Right atrium auricular region (tissue), 2 donors: ENCODE measurements around the gene RALGPS2. TPM values are rescaled to one million over a fixed set of nuclear protein-coding genes. Genes with fewer than 3 reads are reported as not detected.

Experiments
- DNase-seq: peaks from one replicate; pipeline ENCODE4 v3.0.0-alpha.2; 2019; ENCODE audit warnings: low spot score
- H3K27ac ChIP-seq, 2 donors: fragments of 200-600 bp; sonication (generic); 1 replicate in 1 of 2; 2 replicates in 1 of 2; pipeline ENCODE4 v1.5.1; 2016 to 2019
- H3K27me3 ChIP-seq, 2 donors: fragments of 200-600 bp; sonication (generic); one replicate each; pipeline versions ENCODE4 v1.5.1 to v1.6.0; 2017 to 2019
- H3K36me3 ChIP-seq: fragments of 200-600 bp; sonication (generic); one replicate; pipeline ENCODE4 v1.5.1; 2016
- H3K4me1 ChIP-seq, 2 donors: fragments of 200-600 bp; sonication (generic); one replicate each; pipeline versions ENCODE4 v1.5.1 to v1.6.0; 2017 to 2019
- H3K4me3 ChIP-seq, 2 donors: fragments of 200-600 bp; sonication (generic); 1 replicate in 1 of 2; 2 replicates in 1 of 2; pipeline ENCODE4 v1.5.1; 2017 to 2019; ENCODE audit warnings: mild to moderate bottlenecking in 1 of 2, moderate library complexity in 1 of 2
- H3K9me3 ChIP-seq, 2 donors: fragments of 200-600 bp; sonication (generic); one replicate each; pipeline ENCODE4 v1.5.1; 2019
- CTCF ChIP-seq, 2 donors: fragments of 200-600 bp; sonication (generic); IDR thresholded peaks; one replicate each; pipeline ENCODE4 v1.5.1; 2019; ENCODE audit warnings: antibody characterized with exemption in 2 of 2
- total RNA-seq, 2 donors: library from RNA; depleted of rRNA; stranded (reverse); fragments of >200 nt; gene quantifications; one replicate each; pipeline ENCODE4 v1.1.0, GENCODE V29; 2016

The RALGPS2 gene
- total RNA-seq, 2 donors from 2014 or later: 9.0 to 16.1 TPM

DNA sequence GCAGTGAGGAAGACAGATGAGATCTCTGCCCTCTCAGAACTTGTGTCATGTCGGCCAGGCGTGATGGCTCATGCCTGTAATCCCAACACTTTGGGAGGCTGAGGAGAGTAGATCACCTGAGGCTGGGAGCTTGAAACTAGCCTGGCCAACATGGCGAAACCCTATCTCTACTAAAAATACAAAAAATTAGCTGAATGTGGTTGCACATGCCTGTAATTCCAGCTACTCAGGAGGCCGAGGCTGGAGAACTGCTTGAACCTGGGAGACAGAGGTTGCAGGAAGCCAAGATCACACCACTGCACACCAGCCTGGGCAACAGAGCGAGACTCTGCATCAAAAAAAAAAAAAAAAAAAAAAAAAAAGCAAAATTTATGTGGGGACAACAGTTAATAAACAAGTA is 40.9 kb upstream of the RALGPS2 start:
- Histone ChIP-seq H3K27ac (no peak overlapping the region), H3K4me1 (no peaks in the 10 kb centered on the region), H3K27me3 (no peaks in the 10 kb centered on the region), H3K4me3 (no peak overlapping the region), H3K9me3 (no peaks in the 10 kb centered on the region), H3K36me3 (no peaks in the 10 kb centered on the region)
- no peak for TF ChIP-seq CTCF (IDR thresholded peaks at IDR 0.05)
- DNase-seq: no peak

GRCh38 chr1:178684542-178685000 is 40.5 kb upstream of the RALGPS2 start:
- Histone ChIP-seq H3K27me3 (no peaks in the 10 kb centered on the region), H3K4me1 (no peaks in the 10 kb centered on the region), H3K27ac (no peak overlapping the region), H3K36me3 (no peaks in the 10 kb centered on the region), H3K4me3 (no peak overlapping the region), H3K9me3 (no peaks in the 10 kb centered on the region)
- no peak for TF ChIP-seq CTCF (IDR thresholded peaks at IDR 0.05)
- no peak for DNase-seq

DNA sequence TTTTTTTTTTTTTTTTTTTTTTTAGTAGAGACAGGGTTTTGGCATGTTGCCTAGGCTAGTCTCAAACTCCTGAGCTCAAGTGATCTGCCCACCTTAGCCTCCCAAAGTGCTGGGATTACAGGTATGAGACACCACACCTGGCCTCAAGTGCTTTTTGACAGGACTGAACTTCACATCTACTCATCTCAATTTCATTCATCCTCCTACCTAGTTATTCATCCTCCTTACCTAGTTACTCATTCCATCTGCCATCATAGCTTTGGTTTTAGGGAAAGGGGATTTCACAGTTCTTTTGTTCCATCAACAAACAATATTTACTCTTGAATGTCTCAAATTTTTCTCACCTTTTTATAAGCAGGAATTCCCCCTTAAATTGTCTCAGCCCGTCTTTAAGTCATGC is 38.6 kb upstream of the RALGPS2 start:
- Histone ChIP-seq H3K9me3 (no peaks in the 10 kb centered on the region), H3K27me3 (no peaks in the 10 kb centered on the region), H3K4me3 (no peak overlapping the region), H3K4me1 (no peaks in the 10 kb centered on the region), H3K27ac (no peak overlapping the region), H3K36me3 (no peaks in the 10 kb centered on the region)
- no peak for TF ChIP-seq CTCF (IDR thresholded peaks at IDR 0.05)
- DNase-seq: no peak

GRCh38 chr1:178688244-178688643 is 36.8 kb upstream of the RALGPS2 start:
- no peak for TF ChIP-seq CTCF (IDR thresholded peaks at IDR 0.05)
- no peak for DNase-seq
- Histone ChIP-seq H3K9me3 (no peaks in the 10 kb centered on the region), H3K27ac (no peak overlapping the region), H3K4me3 (no peak overlapping the region), H3K4me1 (no peaks in the 10 kb centered on the region), H3K36me3 (no peaks in the 10 kb centered on the region), H3K27me3 (no peaks in the 10 kb centered on the region)

- no peaks in the 10 kb centered on the region for H3K4me1 ChIP-seq
- no peak overlapping the region for H3K27ac ChIP-seq
- no peaks in the 10 kb centered on the region for H3K36me3 ChIP-seq
- TF ChIP-seq CTCF (IDR thresholded peaks at IDR 0.05): no peak
- H3K9me3 ChIP-seq: no peaks in the 10 kb centered on the region
- H3K27me3 ChIP-seq: no peaks in the 10 kb centered on the region
- H3K4me3 ChIP-seq: no peak overlapping the region
- DNase-seq: no peak
These were observed 35.3 kb upstream of the RALGPS2 start for GRCh38 chr1:178689769-178690168.

- no peaks in the 10 kb centered on the region for H3K4me1 ChIP-seq
- no peaks in the 10 kb centered on the region for H3K27me3 ChIP-seq
- no peak for TF ChIP-seq CTCF (IDR thresholded peaks at IDR 0.05)
- H3K4me3 ChIP-seq: no peak overlapping the region
- no peaks in the 10 kb centered on the region for H3K36me3 ChIP-seq
- DNase-seq: no peak
- H3K27ac ChIP-seq: no peak overlapping the region
- no peaks in the 10 kb centered on the region for H3K9me3 ChIP-seq
These were observed 34.5 kb upstream of the RALGPS2 start for GRCh38 chr1:178690496-178690895.
